SH-SY5Y (cell line): ENCODE measurements around the gene RBFOX2.

ENCODE experiments used
- GATA2 ChIP-seq: IDR thresholded peaks from 2 replicates; pipeline ENCODE4 v1.6.1; 2011; ENCODE audit warnings: mild to moderate bottlenecking, low read depth, low read length
- GATA3 ChIP-seq: IDR thresholded peaks from 2 replicates; pipeline ENCODE4 v1.6.1; 2011; ENCODE audit warnings: low read depth, mild to moderate bottlenecking, low read length, moderate library complexity

DNA sequence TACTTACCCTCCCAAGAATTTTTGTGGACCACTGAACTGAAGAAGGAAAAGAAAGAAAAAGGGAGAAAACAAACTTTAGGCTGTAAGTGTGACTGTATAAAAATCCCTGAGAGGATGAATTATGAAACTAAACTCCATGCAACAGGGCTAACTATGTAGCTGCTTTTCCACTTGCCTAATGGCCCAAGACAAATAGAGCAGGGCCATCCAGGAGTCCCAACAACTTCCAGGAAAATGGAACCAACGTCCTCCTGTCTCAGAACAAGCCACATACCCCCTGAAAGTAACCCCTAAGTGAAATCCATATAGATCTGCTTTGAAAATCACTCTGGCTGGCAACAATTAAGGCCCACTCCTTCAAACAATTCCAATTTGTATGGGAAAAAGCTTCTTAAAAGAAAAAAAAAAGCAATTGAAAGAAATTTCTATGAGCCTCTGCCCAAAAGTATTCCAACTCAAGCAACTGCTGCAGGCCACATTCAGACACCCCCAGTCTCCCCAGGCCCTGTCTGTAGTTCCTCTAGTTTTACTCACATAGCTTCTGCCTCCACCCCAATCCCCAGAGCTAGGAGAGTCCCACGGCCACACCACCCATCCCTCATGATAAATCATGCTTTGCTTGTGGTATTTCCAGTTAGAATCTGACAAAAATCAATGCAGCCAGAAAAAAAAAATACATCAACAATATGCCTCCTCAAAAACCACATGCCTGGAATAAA is 12.7 kb downstream of the RBFOX2 start:
- no peak for TF ChIP-seq GATA2
- no peak for TF ChIP-seq GATA3
